NCI-H2081 (cell line): Measurements from ENCODE around the gene AP3S2.
"Not testable (repeated sequence)": the region's sequence is repeated elsewhere in the genome, so short reads cannot be mapped to it uniquely, and the experiment has no call there.

Source experiments
- DNase-seq, 2 experiments: peaks; one replicate each; lab custom pipeline; 2025; lab: John Stamatoyannopoulos, UW

Gene AP3S2

GRCh38 chr15:89893696-89894447 lies at the start of gene AP3S2:
Gene AP3S2, minus strand, starts transcription at chr15:89893994. Its CDS starts 45 bp downstream, at chr15:89893949.
- peak; percentile 91 to 95 for DNase-seq

GRCh38 chr15:89939910-89940309 lies 46.1 kb upstream of the AP3S2 start:
- no peak for DNase-seq

- not testable (repeated sequence) for DNase-seq
Observed at GRCh38 chr15:89939377-89939776, 45.6 kb upstream of the AP3S2 start.

GRCh38 chr15:89937365-89938350 lies 43.9 kb upstream of the AP3S2 start:
- DNase-seq = no peak

DNA sequence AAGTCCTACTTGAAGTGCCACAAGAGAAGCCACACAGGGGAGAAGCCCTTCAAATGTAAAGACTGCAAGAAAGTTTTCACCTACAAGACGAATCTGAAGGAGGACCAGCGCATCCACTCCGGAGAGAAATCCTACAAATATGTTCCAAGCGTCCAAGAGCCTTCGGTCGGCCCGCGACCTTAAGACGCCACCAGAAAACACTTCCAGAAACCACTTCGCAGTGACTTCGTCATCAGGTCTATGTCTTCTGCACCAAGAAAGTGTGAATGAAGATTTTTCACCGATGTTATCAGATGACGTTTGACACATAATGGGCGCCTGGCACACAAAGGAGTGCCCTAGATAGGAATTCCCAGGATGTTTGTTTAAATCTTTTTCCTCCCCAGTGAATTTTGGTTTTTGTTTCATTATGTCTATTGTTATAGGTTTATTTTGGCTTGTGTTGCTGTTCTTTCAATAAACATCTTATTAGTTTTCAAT lies 43.0 kb upstream of the AP3S2 start:
- no peak for DNase-seq

GRCh38 chr15:89936051-89936785 lies 42.4 kb upstream of the AP3S2 start:
- no peak for DNase-seq

- DNase-seq = no peak
Observed at GRCh38 chr15:89932880-89933279, 39.1 kb upstream of the AP3S2 start.

- no peak for DNase-seq
Observed at GRCh38 chr15:89928421-89928820, 34.6 kb upstream of the AP3S2 start.

DNA sequence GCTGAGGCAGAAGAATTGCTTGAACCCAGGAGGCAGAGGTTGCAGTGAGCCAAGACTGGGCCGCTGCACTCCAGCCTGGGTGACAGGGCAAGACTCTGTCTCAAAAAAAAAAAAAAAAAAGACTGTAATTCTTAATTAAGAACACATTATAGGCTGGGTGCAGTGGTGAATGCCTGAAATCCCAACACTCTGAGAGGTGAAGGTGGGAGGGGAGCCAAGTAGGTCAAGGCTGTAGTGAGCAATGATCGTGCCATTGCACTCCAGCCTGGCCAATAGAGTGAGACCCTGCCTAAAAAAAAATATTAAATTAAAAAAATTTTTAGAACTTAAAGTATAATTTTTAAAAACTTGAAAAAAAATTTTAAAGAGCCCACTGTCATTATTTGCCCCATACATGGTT lies 32.4 kb upstream of the AP3S2 start:
- no peak for DNase-seq

GRCh38 chr15:89917442-89918101 lies 23.8 kb upstream of the AP3S2 start:
- no peak for DNase-seq

DNA sequence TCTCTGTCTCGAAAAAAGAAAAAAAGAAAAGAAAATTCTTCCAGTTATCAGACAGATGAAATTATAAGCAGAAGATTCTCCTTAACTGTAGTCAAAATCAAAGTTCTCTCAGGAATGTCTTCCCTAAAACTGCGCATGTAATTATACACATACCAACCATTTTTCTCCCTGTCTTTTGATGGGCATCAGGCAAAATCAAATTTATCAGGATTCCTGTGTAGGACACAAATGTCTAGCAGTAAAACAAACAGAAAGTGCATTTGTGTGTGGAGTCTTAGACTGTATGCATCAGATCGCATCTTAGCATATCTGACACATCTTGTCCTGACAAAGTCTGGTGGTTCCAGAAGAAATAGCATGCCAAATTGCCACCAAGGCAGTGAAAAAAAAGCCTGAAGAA lies 22.9 kb upstream of the AP3S2 start:
- DNase-seq = no peak

GRCh38 chr15:89912674-89913396 lies 19.0 kb upstream of the AP3S2 start, which contains the start of gene ARPIN:
Gene ARPIN, minus strand, starts transcription at chr15:89912952. Its CDS starts 117 bp downstream, at chr15:89912835.
- DNase-seq = no peak

- DNase-seq = no peak
Observed at GRCh38 chr15:89912145-89912673, 18.4 kb upstream of the AP3S2 start.

DNA sequence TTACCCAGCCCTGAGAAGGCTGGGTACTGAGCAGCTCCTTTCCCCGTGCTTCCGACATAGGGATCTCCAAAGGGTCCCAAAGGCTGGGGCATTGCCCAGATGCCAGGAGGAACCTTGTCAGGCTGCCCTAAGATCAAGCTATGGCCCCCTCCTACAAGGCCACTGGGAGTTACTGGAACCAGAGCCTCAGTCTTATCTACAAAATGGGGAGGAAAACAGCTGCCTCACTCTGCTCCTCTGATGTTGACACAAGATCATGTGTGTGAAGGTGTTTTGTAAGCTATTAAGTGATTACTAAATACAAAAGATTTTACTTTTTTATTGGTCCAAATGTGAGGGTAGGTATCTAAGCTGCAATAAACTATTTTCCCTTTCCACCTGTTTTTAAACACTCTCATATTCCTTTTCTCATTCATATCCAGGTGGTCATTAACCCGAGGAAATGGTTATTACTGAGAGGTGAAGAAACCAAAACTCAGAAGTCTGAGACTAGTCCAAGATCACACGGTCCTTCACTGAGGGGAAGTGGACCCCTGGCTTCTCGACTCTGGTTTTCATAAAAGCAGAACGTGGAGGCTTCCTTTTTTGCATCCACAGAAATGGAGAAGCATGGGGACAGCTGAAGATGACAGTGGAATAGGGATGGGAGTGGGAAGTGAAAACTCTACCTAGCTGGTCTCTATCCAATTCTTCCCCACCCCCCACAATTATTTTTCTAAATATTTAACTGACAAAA lies 17.3 kb upstream of the AP3S2 start:
- DNase-seq = no peak

- DNase-seq = peak in 1 of 2 experiments; percentile 1
Observed at GRCh38 chr15:89909611-89910010, 15.8 kb upstream of the AP3S2 start.

DNA sequence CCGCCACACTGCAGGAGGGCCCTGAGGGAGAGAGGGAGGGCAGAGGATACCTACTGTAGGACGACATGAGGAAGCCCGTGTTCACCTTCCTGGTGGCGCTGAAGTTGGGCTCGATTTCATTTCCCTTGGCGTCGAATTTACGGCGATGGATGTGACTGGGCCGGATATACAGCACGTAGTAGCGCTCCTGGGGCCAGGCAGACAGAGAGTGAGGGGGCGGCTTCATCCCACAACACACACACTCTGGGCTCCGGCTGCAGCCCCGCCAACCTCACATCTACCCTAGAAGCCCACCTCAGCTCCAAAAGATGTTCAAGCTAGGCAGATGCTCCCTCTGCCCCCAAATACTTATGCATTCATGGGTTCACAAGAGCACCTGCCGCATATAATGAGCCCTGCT lies 14.4 kb upstream of the AP3S2 start:
- DNase-seq = no peak

DNA sequence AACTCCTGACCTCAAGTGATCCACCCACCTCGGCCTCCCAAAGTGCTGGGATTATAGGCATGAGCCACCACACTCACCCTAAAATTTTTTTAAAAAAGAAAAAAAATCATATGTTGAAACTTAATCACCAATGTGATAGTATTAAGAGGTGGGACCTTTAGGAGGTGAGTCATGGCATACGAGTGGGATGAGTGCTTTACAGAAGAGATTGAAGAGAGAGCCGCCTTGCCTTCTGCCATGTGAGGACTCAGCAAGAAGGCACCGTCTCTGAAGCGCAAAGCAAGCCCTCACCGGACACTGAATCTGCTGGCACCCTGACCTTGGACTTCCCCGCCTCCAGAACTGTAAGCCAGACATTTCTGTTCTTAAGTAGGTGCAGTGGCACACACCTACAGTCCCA lies 13.5 kb upstream of the AP3S2 start:
- DNase-seq = no peak

- DNase-seq = no peak
Observed at GRCh38 chr15:89905846-89906378, 12.1 kb upstream of the AP3S2 start.

GRCh38 chr15:89904519-89904918 lies 10.7 kb upstream of the AP3S2 start:
- DNase-seq = no peak

GRCh38 chr15:89903858-89904130 lies 10.0 kb upstream of the AP3S2 start:
- no peak for DNase-seq
